Neural progenitor cell (in vitro differentiated cells): ENCODE measurements around the gene TVP23A. TPM values are rescaled to one million over a fixed set of nuclear protein-coding genes. Genes with fewer than 3 reads are reported as not detected.
"Not testable (repeated sequence)": the region's sequence is repeated elsewhere in the genome, so short reads cannot be mapped to it uniquely, and the experiment has no call there.

Experiments
- DNase-seq: peaks from one replicate; pipeline ENCODE4 v3.0.0-alpha.2; 2016; ENCODE audit warnings: low spot score
- H2AFZ ChIP-seq: fragments of 200-600 bp; sonication (generic); replicated peaks from 2 replicates; pipeline ENCODE4 v1.6.1; 2016; ENCODE audit warnings: antibody characterized with exemption
- H3F3A ChIP-seq: fragments of 200-600 bp; sonication (generic); 2 replicates; pipeline ENCODE4 v1.6.1; 2016; ENCODE audit warnings: antibody characterized with exemption, low read depth
- H3K27ac ChIP-seq: fragments of 200-600 bp; sonication (generic); 2 replicates; pipeline ENCODE4 v1.5.1; 2016; ENCODE audit warnings: mild to moderate bottlenecking
- H3K27me3 ChIP-seq: fragments of 200-600 bp; sonication (generic); 2 replicates; pipeline ENCODE4 v1.6.1; 2016; ENCODE audit warnings: mild to moderate bottlenecking, moderate library complexity
- H3K36me3 ChIP-seq: fragments of 200-600 bp; sonication (generic); 2 replicates; pipeline ENCODE4 v1.5.1; 2016
- H3K4me1 ChIP-seq: fragments of 200-600 bp; sonication (generic); 2 replicates; pipeline ENCODE4 v1.6.1; 2016; ENCODE audit warnings: mixed run types
- H3K4me2 ChIP-seq: fragments of 200-600 bp; sonication (generic); 2 replicates; pipeline ENCODE4 v1.6.1; 2016
- H3K4me3 ChIP-seq: fragments of 200-600 bp; sonication (generic); 2 replicates; pipeline ENCODE4 v1.5.1; 2016
- H3K79me2 ChIP-seq: fragments of 200-600 bp; sonication (generic); 2 replicates; pipeline ENCODE4 v1.6.1; 2016; ENCODE audit warnings: low read depth
- H3K9ac ChIP-seq: fragments of 200-600 bp; sonication (generic); 2 replicates; pipeline ENCODE4 v1.6.1; 2016
- H3K9me3 ChIP-seq: fragments of 200-600 bp; sonication (generic); 2 replicates; pipeline ENCODE4 v1.5.1; 2016; ENCODE audit warnings: low read depth
- H4K20me1 ChIP-seq: fragments of 200-600 bp; sonication (generic); 2 replicates; pipeline ENCODE4 v1.6.1; 2016; ENCODE audit warnings: low read depth
- H3K27ac Mint-ChIP-seq: 3 replicates; pipeline ENCODE4 v1.8.0; 2021; ENCODE audit warnings: mixed read lengths
- H3K27me3 Mint-ChIP-seq: 2 replicates; pipeline ENCODE4 v1.8.0; 2022; ENCODE audit warnings: low read depth, mild to moderate bottlenecking, inconsistent platforms, moderate library complexity, mixed read lengths; ENCODE audit not compliant: insufficient read depth
- H3K36me3 Mint-ChIP-seq: 3 replicates; pipeline ENCODE4 v1.8.0; 2021; ENCODE audit warnings: mixed read lengths
- H3K4me1 Mint-ChIP-seq: 3 replicates; pipeline ENCODE4 v1.8.0; 2021; ENCODE audit warnings: mixed read lengths
- H3K4me3 Mint-ChIP-seq: 3 replicates; pipeline ENCODE4 v1.8.0; 2021; ENCODE audit warnings: mild to moderate bottlenecking, moderate library complexity, mixed read lengths
- H3K9me3 Mint-ChIP-seq: 3 replicates; pipeline ENCODE4 v1.8.0; 2020; ENCODE audit warnings: mixed read lengths
- CTCF ChIP-seq: fragments of 200-600 bp; sonication (generic); IDR thresholded peaks from 2 replicates; pipeline ENCODE4 v1.5.1; 2017; ENCODE audit warnings: antibody characterized with exemption, mild to moderate bottlenecking
- EZH2 ChIP-seq: fragments of 200-600 bp; sonication (generic); IDR thresholded peaks from 2 replicates; pipeline ENCODE4 v1.6.1; 2017; ENCODE audit warnings: antibody characterized with exemption, mild to moderate bottlenecking, moderate library complexity
- EZH2phosphoT487 ChIP-seq: fragments of 200-600 bp; sonication (generic); IDR thresholded peaks from 2 replicates; pipeline ENCODE4 v1.6.1; 2017; ENCODE audit warnings: antibody characterized with exemption
- total RNA-seq: library from RNA; depleted of rRNA; stranded (reverse); fragments of >200 nt; gene quantifications from 2 replicates; pipeline ENCODE4 v1.2.3, GENCODE V29; 2015; ENCODE audit warnings: low replicate concordance

Gene TVP23A
- total RNA-seq, 1 donor from 2014 or later = 3.5 TPM

GRCh38 chr16:10799736-10800135, 18.9 kb downstream of the TVP23A start:
- Histone ChIP-seq H3K4me1 (no peaks in the 10 kb centered on the region), H3K9me3 (no peaks in the 10 kb centered on the region), H3K36me3 (no peaks in the 10 kb centered on the region), H3F3A (no peaks in the 10 kb centered on the region), H3K9ac (no peak overlapping the region), H2AFZ (no peak overlapping the region), H3K4me2 (no peak overlapping the region), H4K20me1 (no peaks in the 10 kb centered on the region), H3K27ac (no peak overlapping the region), H3K4me3 (no peak overlapping the region), H3K79me2 (no peaks in the 10 kb centered on the region), H3K27me3 (no peaks in the 10 kb centered on the region)
- no peak for DNase-seq
- H3K4me3 Mint-ChIP-seq = no peak overlapping the region
- H3K27me3 Mint-ChIP-seq = peaks cover 6% of the 10 kb centered on the region
- no peaks in the 10 kb centered on the region for H3K9me3 Mint-ChIP-seq
- no peak overlapping the region for H3K27ac Mint-ChIP-seq
- no peaks in the 10 kb centered on the region for H3K36me3 Mint-ChIP-seq
- no peak for TF ChIP-seq EZH2phosphoT487
- TF ChIP-seq EZH2 = no peak
- no peaks in the 10 kb centered on the region for H3K4me1 Mint-ChIP-seq

- Histone ChIP-seq H3K4me2 (no peak overlapping the region), H3K36me3 (no peaks in the 10 kb centered on the region), H3K9me3 (no peaks in the 10 kb centered on the region), H3K4me1 (peaks cover 23% of the 10 kb centered on the region), H3K9ac (no peak overlapping the region), H2AFZ (no peak overlapping the region), H3F3A (peaks cover 4% of the 10 kb centered on the region), H3K27me3 (no peaks in the 10 kb centered on the region), H4K20me1 (no peaks in the 10 kb centered on the region), H3K27ac (no peak overlapping the region), H3K4me3 (no peak overlapping the region), H3K79me2 (no peaks in the 10 kb centered on the region)
- H3K27ac Mint-ChIP-seq = no peak overlapping the region
- TF ChIP-seq EZH2phosphoT487 (no peak), CTCF (no peak), EZH2 (no peak)
- no peaks in the 10 kb centered on the region for H3K9me3 Mint-ChIP-seq
- H3K36me3 Mint-ChIP-seq = no peaks in the 10 kb centered on the region
- H3K4me1 Mint-ChIP-seq = peaks cover 11% of the 10 kb centered on the region
- DNase-seq = no peak
- H3K4me3 Mint-ChIP-seq = no peak overlapping the region
- H3K27me3 Mint-ChIP-seq = peaks cover 6% of the 10 kb centered on the region
Measured at GRCh38 chr16:10791048-10791447, 27.5 kb downstream of the TVP23A start.

DNA sequence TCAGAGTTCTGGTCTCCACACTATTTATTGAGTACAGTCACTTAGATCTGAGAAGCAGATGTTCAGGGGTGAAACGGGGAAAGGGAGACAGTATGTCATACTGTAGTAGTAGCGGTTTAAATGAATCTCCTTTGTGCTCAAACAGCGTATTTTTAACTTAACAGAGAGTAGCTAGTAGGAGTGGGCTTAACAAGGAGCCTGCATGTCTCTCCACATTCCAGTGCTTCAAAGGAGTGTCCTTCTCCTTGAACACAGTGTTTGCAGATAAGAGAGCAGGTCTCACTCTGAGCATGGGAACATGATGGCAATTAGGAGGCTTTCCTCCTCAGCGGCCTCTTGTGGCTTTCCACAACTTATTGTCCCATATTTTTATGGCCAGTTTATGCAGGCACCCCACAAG, 30.0 kb downstream of the TVP23A start:
- H3K9ac ChIP-seq, H3F3A ChIP-seq, H3K27ac Mint-ChIP-seq, H3K9me3 ChIP-seq, H3K27me3 Mint-ChIP-seq, H3K27ac ChIP-seq, H3K4me3 Mint-ChIP-seq, H3K4me3 ChIP-seq, H3K36me3 Mint-ChIP-seq, H3K36me3 ChIP-seq, H3K79me2 ChIP-seq, H3K4me2 ChIP-seq, H4K20me1 ChIP-seq, DNase-seq, H3K9me3 Mint-ChIP-seq, H2AFZ ChIP-seq, H3K27me3 ChIP-seq: not testable (repeated sequence)
- H3K4me1 ChIP-seq = peaks cover 23% of the 10 kb centered on the region
- peaks cover 11% of the 10 kb centered on the region for H3K4me1 Mint-ChIP-seq

GRCh38 chr16:10787304-10787703, 31.3 kb downstream of the TVP23A start:
- peaks cover 16% of the 10 kb centered on the region for H3K4me1 ChIP-seq
- H3K9me3 Mint-ChIP-seq = no peaks in the 10 kb centered on the region
- H3K4me3 Mint-ChIP-seq = no peak overlapping the region
- H2AFZ ChIP-seq = peak overlapping the region; percentile 63
- no peak overlapping the region for H3K9ac ChIP-seq
- no peak overlapping the region for H3K4me3 ChIP-seq
- no peaks in the 10 kb centered on the region for H4K20me1 ChIP-seq
- H3K36me3 ChIP-seq = no peaks in the 10 kb centered on the region
- H3K27ac Mint-ChIP-seq = no peak overlapping the region
- DNase-seq = peak; percentile 90
- H3K27me3 Mint-ChIP-seq = no peaks in the 10 kb centered on the region
- TF ChIP-seq EZH2 (no peak), EZH2phosphoT487 (no peak), CTCF (no peak)
- no peaks in the 10 kb centered on the region for H3F3A ChIP-seq
- H3K9me3 ChIP-seq = no peaks in the 10 kb centered on the region
- H3K4me1 Mint-ChIP-seq = peaks cover 11% of the 10 kb centered on the region
- H3K79me2 ChIP-seq = no peaks in the 10 kb centered on the region
- no peaks in the 10 kb centered on the region for H3K36me3 Mint-ChIP-seq
- H3K27me3 ChIP-seq = no peaks in the 10 kb centered on the region
- peak overlapping the region; percentile 63 for H3K4me2 ChIP-seq
- no peak overlapping the region for H3K27ac ChIP-seq
